Measurements from ENCODE around the gene MED13L.

The MED13L gene

DNA sequence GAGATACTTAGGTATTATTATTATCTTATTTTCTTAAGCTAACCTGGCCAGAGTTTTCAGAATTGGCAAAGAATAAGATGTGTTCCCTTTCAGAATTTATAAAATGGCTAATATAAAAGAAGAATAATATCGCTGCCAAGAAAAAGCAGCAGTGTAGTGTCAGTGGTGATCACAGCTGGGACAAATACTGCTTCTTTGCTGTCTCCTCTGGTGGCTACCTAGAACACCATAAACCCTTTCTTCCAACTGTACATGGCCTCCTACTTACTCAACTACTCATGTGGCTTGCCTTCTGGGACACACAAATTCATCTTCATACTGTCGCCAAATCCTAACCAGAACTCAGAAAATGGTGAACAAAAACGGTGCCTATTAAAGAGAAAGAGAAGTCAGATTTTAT is 72.7 kb downstream of the MED13L start:
- peaks cover 8% of the 10 kb centered on the region for H4K20me1 ChIP-seq (ENCODE audit: low read depth, low read length)
- no peak overlapping the region for H3K4me3 ChIP-seq (ENCODE audit: insufficient read depth, low read length, poor library complexity, severe bottlenecking)
- TF ChIP-seq EZH2phosphoT487 (conservative IDR thresholded peaks at IDR 0.05; ENCODE audit: low read length): no peak
- TF ChIP-seq, protein P1, sequence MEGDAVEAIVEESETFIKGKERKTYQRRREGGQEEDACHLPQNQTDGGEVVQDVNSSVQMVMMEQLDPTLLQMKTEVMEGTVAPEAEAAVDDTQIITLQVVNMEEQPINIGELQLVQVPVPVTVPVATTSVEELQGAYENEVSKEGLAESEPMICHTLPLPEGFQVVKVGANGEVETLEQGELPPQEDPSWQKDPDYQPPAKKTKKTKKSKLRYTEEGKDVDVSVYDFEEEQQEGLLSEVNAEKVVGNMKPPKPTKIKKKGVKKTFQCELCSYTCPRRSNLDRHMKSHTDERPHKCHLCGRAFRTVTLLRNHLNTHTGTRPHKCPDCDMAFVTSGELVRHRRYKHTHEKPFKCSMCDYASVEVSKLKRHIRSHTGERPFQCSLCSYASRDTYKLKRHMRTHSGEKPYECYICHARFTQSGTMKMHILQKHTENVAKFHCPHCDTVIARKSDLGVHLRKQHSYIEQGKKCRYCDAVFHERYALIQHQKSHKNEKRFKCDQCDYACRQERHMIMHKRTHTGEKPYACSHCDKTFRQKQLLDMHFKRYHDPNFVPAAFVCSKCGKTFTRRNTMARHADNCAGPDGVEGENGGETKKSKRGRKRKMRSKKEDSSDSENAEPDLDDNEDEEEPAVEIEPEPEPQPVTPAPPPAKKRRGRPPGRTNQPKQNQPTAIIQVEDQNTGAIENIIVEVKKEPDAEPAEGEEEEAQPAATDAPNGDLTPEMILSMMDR (IDR thresholded peaks at IDR 0.05; ENCODE audit: insufficient read depth, low read length, poor library complexity, severe bottlenecking): no peak
- no peak overlapping the region for H3K9ac ChIP-seq (ENCODE audit: low read length)
- H3K9me3 ChIP-seq (ENCODE audit: insufficient read depth, low read length): no peaks in the 10 kb centered on the region
- no peaks in the 10 kb centered on the region for H3K9me2 ChIP-seq (replicated peaks; ENCODE audit: insufficient read depth, low read length)
- H3K4me2 ChIP-seq (ENCODE audit: low read depth, low read length, poor library complexity, severe bottlenecking): no peak overlapping the region
- H3F3A ChIP-seq (ENCODE audit: insufficient read depth): no peaks in the 10 kb centered on the region
- no peaks in the 10 kb centered on the region for H3K27me3 ChIP-seq (ENCODE audit: low read length)
- no peaks in the 10 kb centered on the region; the same call in 1 of the 2 replicates for H3K79me2 ChIP-seq (ENCODE audit: insufficient read depth, low read length)
- H3K36me3 ChIP-seq (ENCODE audit: low read length): no peaks in the 10 kb centered on the region
- H3K27ac ChIP-seq (ENCODE audit: low read depth, low read length): no peak overlapping the region
- H2AFZ ChIP-seq (ENCODE audit: low read depth, low read length, severe bottlenecking): no peak overlapping the region

- no peaks in the 10 kb centered on the region for H3K9me2 ChIP-seq (replicated peaks; ENCODE audit: insufficient read depth, low read length)
- H4K20me1 ChIP-seq (ENCODE audit: low read depth, low read length): peaks cover 8% of the 10 kb centered on the region; the same call in 1 of the 2 replicates
- H3K9ac ChIP-seq (ENCODE audit: low read length): no peak overlapping the region
Observed at GRCh38 chr12:116204169-116204568, 73.3 kb downstream of the MED13L start.

GRCh38 chr12:116202940-116203339 is 74.6 kb downstream of the MED13L start:
- Histone ChIP-seq H3K9ac (ENCODE audit: low read length) (no peak overlapping the region), H2AFZ (ENCODE audit: low read depth, low read length, severe bottlenecking) (no peak overlapping the region), H3K79me2 (ENCODE audit: insufficient read depth, low read length) (no peaks in the 10 kb centered on the region; the same call in 1 of the 2 replicates), H3K27ac (ENCODE audit: low read depth, low read length) (no peak overlapping the region), H3K4me2 (ENCODE audit: low read depth, low read length, poor library complexity, severe bottlenecking) (no peak overlapping the region), H3F3A (ENCODE audit: insufficient read depth) (no peaks in the 10 kb centered on the region), H3K9me3 (ENCODE audit: insufficient read depth, low read length) (no peaks in the 10 kb centered on the region), H3K4me3 (ENCODE audit: insufficient read depth, low read length, poor library complexity, severe bottlenecking) (no peak overlapping the region), H3K36me3 (ENCODE audit: low read length) (no peaks in the 10 kb centered on the region), H4K20me1 (ENCODE audit: low read depth, low read length) (peaks cover 14% of the 10 kb centered on the region; the same call in 1 of the 2 replicates), H3K9me2 (replicated peaks; ENCODE audit: insufficient read depth, low read length) (no peaks in the 10 kb centered on the region), H3K27me3 (ENCODE audit: low read length) (no peaks in the 10 kb centered on the region)
- TF ChIP-seq, protein P1 (IDR thresholded peaks at IDR 0.05; ENCODE audit: insufficient read depth, low read length, poor library complexity, severe bottlenecking): no peak
- TF ChIP-seq EZH2phosphoT487 (conservative IDR thresholded peaks at IDR 0.05; ENCODE audit: low read length): no peak

More at GRCh38 chr12:116204169-116204568, 73.3 kb downstream of the MED13L start:
- no peaks in the 10 kb centered on the region; the same call in 1 of the 2 replicates for H3K79me2 ChIP-seq (ENCODE audit: insufficient read depth, low read length)
- no peak overlapping the region for H3K4me2 ChIP-seq (ENCODE audit: low read depth, low read length, poor library complexity, severe bottlenecking)
- H3K27me3 ChIP-seq (ENCODE audit: low read length): no peaks in the 10 kb centered on the region
- H3K36me3 ChIP-seq (ENCODE audit: low read length): no peaks in the 10 kb centered on the region
- no peak overlapping the region for H3K27ac ChIP-seq (ENCODE audit: low read depth, low read length)
- H3K9me3 ChIP-seq (ENCODE audit: insufficient read depth, low read length): no peaks in the 10 kb centered on the region
- H3K4me3 ChIP-seq (ENCODE audit: insufficient read depth, low read length, poor library complexity, severe bottlenecking): no peak overlapping the region
- TF ChIP-seq, protein P1 (IDR thresholded peaks at IDR 0.05; ENCODE audit: insufficient read depth, low read length, poor library complexity, severe bottlenecking): no peak
- TF ChIP-seq EZH2phosphoT487 (conservative IDR thresholded peaks at IDR 0.05; ENCODE audit: low read length): no peak
- H2AFZ ChIP-seq (ENCODE audit: low read depth, low read length, severe bottlenecking): no peak overlapping the region
- H3F3A ChIP-seq (ENCODE audit: insufficient read depth): no peaks in the 10 kb centered on the region

All from SU-DHL-6 (cell line).